IPS-18a (cell line): ENCODE data around the gene WFS1.

Source experiments
- H3K27ac ChIP-seq: one replicate; pipeline ENCODE4 v1.5.1; 2013; ENCODE audit warnings: low read length
- H3K27me3 ChIP-seq: one replicate; pipeline ENCODE4 v1.6.1; 2013; ENCODE audit warnings: mild to moderate bottlenecking, low read length; ENCODE audit not compliant: control insufficient read depth, insufficient read depth
- H3K36me3 ChIP-seq: one replicate; pipeline ENCODE4 v1.6.1; 2013; ENCODE audit warnings: low read depth, low read length; ENCODE audit not compliant: control insufficient read depth
- H3K4me1 ChIP-seq: one replicate; pipeline ENCODE4 v1.6.1; 2013; ENCODE audit warnings: low read depth, low read length; ENCODE audit not compliant: control insufficient read depth
- H3K4me3 ChIP-seq: one replicate; pipeline ENCODE4 v1.5.1; 2013; ENCODE audit warnings: low read length
- H3K9ac ChIP-seq: one replicate; pipeline ENCODE4 v1.6.1; 2013; ENCODE audit warnings: mild to moderate bottlenecking, low read length, moderate library complexity
- H3K9me3 ChIP-seq: one replicate; pipeline ENCODE4 v1.6.1; 2013; ENCODE audit warnings: low read depth, low read length; ENCODE audit not compliant: control insufficient read depth

Gene WFS1, protein sequence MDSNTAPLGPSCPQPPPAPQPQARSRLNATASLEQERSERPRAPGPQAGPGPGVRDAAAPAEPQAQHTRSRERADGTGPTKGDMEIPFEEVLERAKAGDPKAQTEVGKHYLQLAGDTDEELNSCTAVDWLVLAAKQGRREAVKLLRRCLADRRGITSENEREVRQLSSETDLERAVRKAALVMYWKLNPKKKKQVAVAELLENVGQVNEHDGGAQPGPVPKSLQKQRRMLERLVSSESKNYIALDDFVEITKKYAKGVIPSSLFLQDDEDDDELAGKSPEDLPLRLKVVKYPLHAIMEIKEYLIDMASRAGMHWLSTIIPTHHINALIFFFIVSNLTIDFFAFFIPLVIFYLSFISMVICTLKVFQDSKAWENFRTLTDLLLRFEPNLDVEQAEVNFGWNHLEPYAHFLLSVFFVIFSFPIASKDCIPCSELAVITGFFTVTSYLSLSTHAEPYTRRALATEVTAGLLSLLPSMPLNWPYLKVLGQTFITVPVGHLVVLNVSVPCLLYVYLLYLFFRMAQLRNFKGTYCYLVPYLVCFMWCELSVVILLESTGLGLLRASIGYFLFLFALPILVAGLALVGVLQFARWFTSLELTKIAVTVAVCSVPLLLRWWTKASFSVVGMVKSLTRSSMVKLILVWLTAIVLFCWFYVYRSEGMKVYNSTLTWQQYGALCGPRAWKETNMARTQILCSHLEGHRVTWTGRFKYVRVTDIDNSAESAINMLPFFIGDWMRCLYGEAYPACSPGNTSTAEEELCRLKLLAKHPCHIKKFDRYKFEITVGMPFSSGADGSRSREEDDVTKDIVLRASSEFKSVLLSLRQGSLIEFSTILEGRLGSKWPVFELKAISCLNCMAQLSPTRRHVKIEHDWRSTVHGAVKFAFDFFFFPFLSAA

DNA sequence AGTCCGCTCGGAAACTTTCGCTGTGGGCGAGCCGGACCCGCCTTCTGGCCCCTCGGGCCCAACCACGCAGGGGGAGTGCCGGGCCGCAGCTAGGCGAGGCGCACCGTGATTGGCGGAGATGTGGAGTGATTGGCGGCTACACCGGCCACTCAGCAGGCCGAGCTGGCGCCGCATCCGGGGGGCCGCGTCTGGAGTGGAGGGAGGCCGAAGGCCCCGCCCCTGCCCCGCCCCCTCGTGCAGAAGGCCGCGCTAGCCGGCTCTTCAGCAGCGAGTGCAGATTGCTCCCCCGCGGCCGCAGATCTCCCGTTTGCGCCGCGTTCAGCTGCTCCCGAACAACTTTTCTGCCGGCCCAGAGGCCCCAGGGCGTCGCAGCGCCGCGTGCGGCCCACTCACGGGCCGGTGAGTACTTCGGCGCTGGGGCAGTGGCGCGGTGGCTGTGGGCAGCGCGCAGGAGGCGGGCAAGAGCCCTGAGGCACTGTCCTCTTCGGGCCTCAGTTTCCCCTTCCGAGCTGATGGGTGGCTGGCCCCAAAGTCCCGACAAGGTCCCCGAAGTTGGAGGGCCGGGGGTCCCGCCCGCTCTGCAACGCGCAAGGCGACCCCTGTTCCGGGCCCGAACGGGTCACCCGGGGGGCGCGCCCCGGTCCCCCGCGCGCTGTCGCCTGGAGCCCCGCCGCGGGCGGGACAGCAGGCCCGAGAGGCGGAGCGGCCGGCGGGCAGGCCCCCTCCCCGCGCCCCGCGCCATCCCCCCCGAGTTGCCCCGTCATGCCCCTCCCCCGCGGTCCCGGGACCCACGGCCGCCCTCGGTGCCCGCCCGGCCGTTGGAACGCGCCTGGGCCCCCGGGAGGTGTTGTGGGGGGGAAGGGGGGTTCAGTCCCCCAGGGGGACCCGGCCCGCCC is at the start of gene WFS1:
Gene WFS1, plus strand, starts transcription at position 235 of the 896 bp plus-strand sequence. CDS start 7,606 bp downstream, outside the sequence.
- H3K4me3 ChIP-seq = peak within 1 kb of the TSS; percentile 74
- no peak within 1 kb of the TSS for H3K27ac ChIP-seq
- H3K9me3 ChIP-seq = no peaks in the 10 kb centered on the region
- H3K27me3 ChIP-seq = peaks cover 13% of the 10 kb centered on the region
- H3K4me1 ChIP-seq = peaks cover 13% of the 10 kb centered on the region
- no peaks in the 10 kb centered on the region for H3K36me3 ChIP-seq
- H3K9ac ChIP-seq = peak within 1 kb of the TSS; percentile 31

DNA sequence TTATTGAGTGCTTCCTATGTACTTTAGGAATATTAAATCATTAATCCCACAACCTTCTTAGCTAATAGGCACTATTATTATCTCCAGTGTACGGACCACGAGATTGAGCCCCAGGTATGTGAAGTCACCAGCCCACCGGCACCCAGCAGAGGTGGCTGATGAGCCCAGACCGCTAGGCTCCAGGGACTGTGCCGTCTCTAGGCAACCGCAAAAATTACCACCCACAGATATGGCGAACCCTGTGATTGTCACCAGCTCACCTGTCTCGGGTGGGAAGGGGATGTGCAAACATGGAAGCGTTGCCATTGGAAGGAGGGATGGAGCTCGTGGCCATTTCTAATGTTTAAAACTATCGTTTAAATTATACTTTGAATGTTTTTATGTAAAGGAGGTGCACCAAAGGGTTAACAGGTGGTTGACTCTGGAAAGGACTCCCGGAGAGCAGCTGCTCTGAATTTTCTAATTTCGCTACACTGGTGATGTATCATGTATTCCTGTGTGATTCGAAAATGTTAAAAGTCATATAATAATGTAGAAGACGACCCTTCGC is 48.3 kb upstream of the WFS1 start:
- Histone ChIP-seq H3K27me3 (peaks cover 22% of the 10 kb centered on the region), H3K9ac (peak overlapping the region; percentile 62), H3K36me3 (no peaks in the 10 kb centered on the region), H3K9me3 (no peaks in the 10 kb centered on the region), H3K27ac (no peak overlapping the region), H3K4me3 (peak overlapping the region; percentile 76), H3K4me1 (peaks cover 2% of the 10 kb centered on the region)

GRCh38 chr4:6221851-6222760 is 47.5 kb upstream of the WFS1 start:
- Histone ChIP-seq H3K4me3 (peak overlapping the region; percentile 76), H3K9ac (peak overlapping the region; percentile 62), H3K36me3 (no peaks in the 10 kb centered on the region), H3K27me3 (peaks cover 22% of the 10 kb centered on the region), H3K4me1 (peaks cover 2% of the 10 kb centered on the region), H3K27ac (no peak overlapping the region), H3K9me3 (no peaks in the 10 kb centered on the region)

DNA sequence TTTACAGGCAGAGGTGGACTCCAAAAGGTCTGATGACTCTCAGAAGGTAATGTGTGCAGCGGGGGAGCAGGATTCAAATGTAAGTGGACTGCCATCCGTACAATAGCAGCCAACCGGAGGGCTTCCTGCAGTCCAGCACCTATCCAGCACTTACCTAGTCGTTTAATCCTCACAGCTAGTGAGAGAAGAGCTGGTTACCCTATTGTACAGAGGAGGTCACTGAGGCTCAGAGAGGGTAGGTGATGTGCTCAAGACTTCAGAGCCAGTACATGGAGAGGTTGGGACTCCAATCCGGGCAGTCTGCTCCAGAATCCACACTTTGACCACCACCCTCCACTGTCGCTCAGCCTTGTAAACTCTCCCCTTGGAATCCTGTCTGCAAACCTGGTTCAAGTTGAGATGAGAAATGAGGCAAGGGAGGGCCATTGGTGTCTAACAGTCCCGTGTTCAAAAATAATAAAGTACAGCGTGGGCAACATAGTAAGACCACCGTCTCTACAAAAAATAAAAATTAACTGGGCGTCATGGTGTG is 46.8 kb upstream of the WFS1 start:
- Histone ChIP-seq H3K4me1 (peaks cover 2% of the 10 kb centered on the region), H3K27ac (no peak overlapping the region), H3K9me3 (no peaks in the 10 kb centered on the region), H3K27me3 (peaks cover 22% of the 10 kb centered on the region), H3K9ac (no peak overlapping the region), H3K4me3 (no peak overlapping the region), H3K36me3 (no peaks in the 10 kb centered on the region)

DNA sequence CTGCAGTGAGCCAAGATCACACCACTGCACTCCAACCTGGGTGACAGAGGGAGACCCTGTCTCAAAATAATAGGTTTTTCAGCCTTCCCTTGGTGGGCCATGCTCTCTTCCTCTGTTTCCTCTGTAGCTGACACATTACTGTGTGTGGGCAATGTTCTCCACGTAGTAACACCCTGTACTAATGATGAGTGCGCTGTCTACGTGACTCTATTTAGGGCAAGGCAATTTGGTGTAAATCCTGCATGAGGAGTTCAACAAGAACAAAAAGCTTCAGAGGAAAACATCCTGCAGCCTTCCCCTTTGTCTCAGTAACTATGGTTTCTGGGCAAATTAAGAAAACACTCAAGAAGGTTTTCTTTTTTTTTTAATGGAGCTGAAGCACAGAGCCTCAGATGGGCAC is 44.9 kb upstream of the WFS1 start:
- Histone ChIP-seq H3K27me3 (peaks cover 22% of the 10 kb centered on the region), H3K27ac (no peak overlapping the region), H3K9ac (no peak overlapping the region), H3K9me3 (no peaks in the 10 kb centered on the region), H3K4me3 (no peak overlapping the region), H3K36me3 (no peaks in the 10 kb centered on the region), H3K4me1 (peaks cover 2% of the 10 kb centered on the region)

DNA sequence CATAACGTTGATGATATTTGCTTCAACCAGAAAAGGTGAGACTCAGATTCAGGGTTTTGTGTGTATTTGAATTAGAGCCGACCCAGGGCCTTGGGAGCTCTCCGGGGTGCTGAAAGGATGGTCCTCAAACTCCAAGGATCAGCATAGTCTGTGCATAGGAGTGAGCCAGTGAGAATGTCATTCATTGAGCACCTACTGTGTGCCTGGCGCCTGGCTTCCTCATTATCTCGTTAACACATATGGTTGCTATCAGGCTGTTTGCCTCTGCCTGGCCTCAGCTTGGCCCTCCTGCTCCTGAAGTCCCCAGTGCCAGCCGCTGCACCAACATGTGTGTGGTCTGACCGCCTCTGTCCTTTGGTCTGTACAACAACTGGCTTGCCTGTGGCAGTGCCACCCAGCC is 44.2 kb upstream of the WFS1 start:
- H3K4me1 ChIP-seq = peaks cover 2% of the 10 kb centered on the region
- peaks cover 19% of the 10 kb centered on the region for H3K27me3 ChIP-seq
- no peak overlapping the region for H3K27ac ChIP-seq
- no peak overlapping the region for H3K9ac ChIP-seq
- no peaks in the 10 kb centered on the region for H3K36me3 ChIP-seq
- no peaks in the 10 kb centered on the region for H3K9me3 ChIP-seq
- H3K4me3 ChIP-seq = no peak overlapping the region

- H3K4me3 ChIP-seq = no peak overlapping the region
- H3K36me3 ChIP-seq = no peaks in the 10 kb centered on the region
- no peak overlapping the region for H3K27ac ChIP-seq
- peaks cover 9% of the 10 kb centered on the region for H3K27me3 ChIP-seq
- no peak overlapping the region for H3K9ac ChIP-seq
- no peaks in the 10 kb centered on the region for H3K9me3 ChIP-seq
- H3K4me1 ChIP-seq = no peaks in the 10 kb centered on the region
Measured at GRCh38 chr4:6226506-6226905, 43.1 kb upstream of the WFS1 start.

DNA sequence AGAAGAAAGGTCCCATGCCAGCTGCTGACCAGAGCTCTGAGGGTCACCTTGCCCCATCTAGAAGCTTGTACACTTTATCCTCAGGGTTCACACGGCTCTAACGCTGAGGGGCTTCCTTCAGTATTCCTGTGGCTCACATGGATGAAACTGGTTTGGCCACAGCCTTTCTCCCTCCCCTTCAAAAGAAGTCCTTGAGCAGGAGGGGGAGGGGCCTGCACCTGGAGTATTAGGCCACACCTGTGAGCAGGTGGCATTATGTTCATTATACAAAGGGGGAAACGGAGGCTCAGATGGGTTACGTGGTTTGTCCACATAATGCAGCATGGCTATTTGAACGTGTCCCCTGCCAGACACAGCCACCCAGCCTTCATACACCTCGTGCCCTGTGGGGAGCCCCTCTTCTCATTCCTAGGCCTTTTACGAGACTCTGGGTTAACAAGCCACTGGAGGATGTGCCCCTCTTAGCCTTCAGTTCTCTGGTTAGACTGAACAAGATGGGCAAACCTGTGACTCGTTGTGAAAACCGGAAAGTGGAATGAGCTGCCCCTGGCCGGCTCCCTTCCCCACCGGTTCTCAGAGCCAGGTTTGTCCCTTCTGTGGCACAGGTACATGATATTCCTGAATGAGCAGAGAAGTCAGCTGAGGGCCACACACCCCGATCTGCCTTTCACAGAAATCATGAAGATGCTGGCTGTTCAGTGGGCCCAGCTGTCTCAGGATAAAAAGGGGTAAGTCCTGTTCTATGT is 42.1 kb upstream of the WFS1 start:
- no peak overlapping the region for H3K4me3 ChIP-seq
- H3K27me3 ChIP-seq = peaks cover 3% of the 10 kb centered on the region
- no peak overlapping the region for H3K9ac ChIP-seq
- H3K9me3 ChIP-seq = no peaks in the 10 kb centered on the region
- H3K4me1 ChIP-seq = no peaks in the 10 kb centered on the region
- no peaks in the 10 kb centered on the region for H3K36me3 ChIP-seq
- H3K27ac ChIP-seq = no peak overlapping the region

- H3K9me3 ChIP-seq = no peaks in the 10 kb centered on the region
- H3K4me1 ChIP-seq = no peaks in the 10 kb centered on the region
- H3K27me3 ChIP-seq = no peaks in the 10 kb centered on the region
- no peaks in the 10 kb centered on the region for H3K36me3 ChIP-seq
- H3K9ac ChIP-seq = no peak overlapping the region
- no peak overlapping the region for H3K4me3 ChIP-seq
- no peak overlapping the region for H3K27ac ChIP-seq
Measured at GRCh38 chr4:6228158-6229067, 41.2 kb upstream of the WFS1 start.
